Ectodermal cell (in vitro differentiated cells): ENCODE measurements around the gene CD52.
"Not testable (repeated sequence)": the region's sequence is repeated elsewhere in the genome, so short reads cannot be mapped to it uniquely, and the experiment has no call there.

Experiments used
- H3K27ac ChIP-seq: 2 replicates; pipeline ENCODE4 v1.7.0; 2013; ENCODE audit warnings: mild to moderate bottlenecking, low read depth, low read length; ENCODE audit not compliant: insufficient read depth, poor library complexity, severe bottlenecking
- H3K27me3 ChIP-seq: 2 replicates; pipeline ENCODE4 v1.7.0; 2013; ENCODE audit warnings: mild to moderate bottlenecking, low read length; ENCODE audit not compliant: insufficient read depth, control insufficient read depth, poor library complexity, severe bottlenecking
- H3K36me3 ChIP-seq: one replicate; pipeline ENCODE4 v1.7.0; 2013; ENCODE audit warnings: low read length; ENCODE audit not compliant: control insufficient read depth, insufficient read depth
- H3K4me1 ChIP-seq: one replicate; pipeline ENCODE4 v1.7.0; 2013; ENCODE audit warnings: low read length; ENCODE audit not compliant: control insufficient read depth, insufficient read depth
- H3K4me3 ChIP-seq: 2 replicates; pipeline ENCODE4 v1.7.0; 2013; ENCODE audit warnings: low read depth, low read length, control low read depth; ENCODE audit not compliant: insufficient read depth
- H3K9me3 ChIP-seq: 2 replicates; pipeline ENCODE4 v1.7.0; 2013; ENCODE audit warnings: mild to moderate bottlenecking, low read length, moderate library complexity; ENCODE audit not compliant: control insufficient read depth
- WGBS, 2 experiments: methylation state at CpG; one replicate each; pipeline ENCODE4 v1.1.7; 2013; ENCODE audit warnings: missing lambda C conversion rate in 2 of 2; 5-methylcytosine and 5-hydroxymethylcytosine counted together

Gene CD52

DNA sequence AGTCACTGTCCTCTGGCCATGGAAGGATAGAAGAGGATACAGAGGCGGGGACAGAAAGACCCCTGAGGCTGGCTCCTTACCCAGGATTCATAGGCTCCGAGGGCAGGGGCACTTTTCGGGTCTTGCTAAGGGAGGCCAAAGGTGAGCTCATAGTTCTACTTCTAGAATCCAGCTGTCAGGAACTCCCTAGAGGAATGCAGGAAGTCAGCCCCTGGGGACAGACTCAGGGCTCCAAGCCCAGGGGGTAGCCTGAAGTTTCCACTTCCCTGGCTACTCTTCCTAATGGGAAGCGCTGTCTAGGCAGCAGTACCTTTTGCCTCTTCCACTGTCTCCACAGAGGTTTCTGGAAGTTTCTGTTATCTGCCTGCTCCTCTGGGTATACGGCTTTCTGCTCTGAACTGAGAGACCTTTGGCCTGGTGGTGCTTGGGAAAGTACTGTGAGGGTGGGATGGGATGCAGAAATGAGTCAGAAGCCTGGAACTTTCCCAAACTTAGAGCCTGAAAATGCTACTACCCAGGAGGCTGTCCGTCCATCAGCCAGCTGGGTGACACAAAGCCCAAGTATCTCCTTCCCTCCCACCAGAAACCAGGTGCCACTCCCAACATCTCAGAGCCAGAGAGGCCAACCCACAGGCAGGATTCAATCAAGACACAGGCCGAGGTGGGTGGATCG, 14.9 kb upstream of the CD52 start:
- no peak overlapping the region for H3K4me3 ChIP-seq
- WGBS, 2 experiments = 80% methylated on average over 8 of the region's 8 CpGs
- H3K27me3 ChIP-seq = no peaks in the 10 kb centered on the region
- H3K4me1 ChIP-seq = peaks cover 3% of the 10 kb centered on the region
- no peak overlapping the region for H3K27ac ChIP-seq
- H3K36me3 ChIP-seq = no peaks in the 10 kb centered on the region
- H3K9me3 ChIP-seq = no peaks in the 10 kb centered on the region

DNA sequence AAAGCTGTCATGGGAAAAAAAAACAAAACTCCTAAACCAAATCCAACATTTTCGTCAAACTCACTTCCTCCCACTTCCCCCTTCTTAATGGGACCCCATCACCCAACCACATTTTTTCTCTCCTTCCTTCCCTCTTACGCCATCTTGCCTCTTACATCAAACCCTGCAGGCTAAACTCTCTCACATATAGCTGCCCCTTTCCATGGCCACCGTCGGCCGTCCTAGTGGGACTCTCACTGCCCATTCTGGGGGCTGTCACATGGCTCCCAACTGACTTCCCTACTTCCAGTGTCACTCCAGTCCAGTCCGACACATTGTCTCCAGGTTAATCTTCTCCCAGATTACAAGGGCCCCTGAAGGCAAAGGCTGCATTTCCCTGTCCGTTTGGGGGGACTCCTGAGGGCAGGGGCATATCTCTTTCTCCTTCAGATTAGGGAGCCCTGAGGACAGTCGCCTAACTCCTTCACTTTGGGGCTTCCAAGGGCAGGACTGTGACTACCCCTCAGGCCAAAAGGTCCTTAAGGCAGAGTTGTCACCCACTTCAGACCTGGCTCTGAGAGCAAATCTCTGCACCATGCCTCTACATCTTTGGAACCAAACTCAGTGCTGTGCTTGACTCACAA, 12.0 kb upstream of the CD52 start:
- WGBS, 2 experiments = 52% methylated on average over 8 of the region's 8 CpGs
- peak overlapping the region; percentile 60 for H3K4me3 ChIP-seq
- H3K27ac ChIP-seq = peak overlapping the region; percentile 52
- H3K36me3 ChIP-seq = no peaks in the 10 kb centered on the region
- no peaks in the 10 kb centered on the region for H3K9me3 ChIP-seq
- H3K4me1 ChIP-seq = peaks cover 3% of the 10 kb centered on the region
- H3K27me3 ChIP-seq = no peaks in the 10 kb centered on the region

GRCh38 chr1:26306290-26307229, 11.2 kb upstream of the CD52 start, which contains the start of gene UBXN11:
Gene UBXN11, minus strand, starts transcription at chr1:26306636. Its CDS starts 3,753 bp downstream, at chr1:26302883.
- Histone ChIP-seq H3K27me3 (no peaks in the 10 kb centered on the region), H3K9me3 (no peaks in the 10 kb centered on the region), H3K27ac (peak within 1 kb of the TSS; percentile 52), H3K4me1 (peaks cover 3% of the 10 kb centered on the region), H3K36me3 (no peaks in the 10 kb centered on the region), H3K4me3 (peak within 1 kb of the TSS; percentile 60)
- 5% methylated on average over 51 of the region's 51 CpGs for WGBS, 2 experiments

DNA sequence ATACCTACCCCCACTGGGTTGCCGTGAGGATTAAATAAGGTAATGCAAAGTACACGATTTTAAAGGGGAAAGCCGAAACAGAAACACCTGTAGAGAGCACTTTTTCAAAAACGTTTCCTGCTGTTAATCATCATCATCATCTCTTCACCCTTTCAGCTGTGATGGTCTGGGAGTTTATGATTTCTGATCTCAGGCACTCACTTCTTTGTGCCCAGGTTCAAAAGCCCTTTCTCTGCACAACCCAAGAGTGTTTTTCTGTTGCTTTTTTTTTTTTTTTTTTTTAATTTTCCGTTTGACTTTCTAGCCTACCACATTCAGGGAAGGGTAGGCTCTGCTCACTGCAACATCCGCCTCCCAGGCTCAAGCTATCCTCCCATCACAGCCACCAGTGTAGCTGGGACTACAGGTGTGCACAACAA, 10.4 kb upstream of the CD52 start:
- no peak overlapping the region for H3K27ac ChIP-seq
- H3K4me3 ChIP-seq = no peak overlapping the region
- no peaks in the 10 kb centered on the region for H3K36me3 ChIP-seq
- no peaks in the 10 kb centered on the region for H3K9me3 ChIP-seq
- WGBS, 2 experiments = 78 to 81% methylated on average over 6 of the region's 6 CpGs
- H3K4me1 ChIP-seq = peaks cover 3% of the 10 kb centered on the region
- H3K27me3 ChIP-seq = no peaks in the 10 kb centered on the region

DNA sequence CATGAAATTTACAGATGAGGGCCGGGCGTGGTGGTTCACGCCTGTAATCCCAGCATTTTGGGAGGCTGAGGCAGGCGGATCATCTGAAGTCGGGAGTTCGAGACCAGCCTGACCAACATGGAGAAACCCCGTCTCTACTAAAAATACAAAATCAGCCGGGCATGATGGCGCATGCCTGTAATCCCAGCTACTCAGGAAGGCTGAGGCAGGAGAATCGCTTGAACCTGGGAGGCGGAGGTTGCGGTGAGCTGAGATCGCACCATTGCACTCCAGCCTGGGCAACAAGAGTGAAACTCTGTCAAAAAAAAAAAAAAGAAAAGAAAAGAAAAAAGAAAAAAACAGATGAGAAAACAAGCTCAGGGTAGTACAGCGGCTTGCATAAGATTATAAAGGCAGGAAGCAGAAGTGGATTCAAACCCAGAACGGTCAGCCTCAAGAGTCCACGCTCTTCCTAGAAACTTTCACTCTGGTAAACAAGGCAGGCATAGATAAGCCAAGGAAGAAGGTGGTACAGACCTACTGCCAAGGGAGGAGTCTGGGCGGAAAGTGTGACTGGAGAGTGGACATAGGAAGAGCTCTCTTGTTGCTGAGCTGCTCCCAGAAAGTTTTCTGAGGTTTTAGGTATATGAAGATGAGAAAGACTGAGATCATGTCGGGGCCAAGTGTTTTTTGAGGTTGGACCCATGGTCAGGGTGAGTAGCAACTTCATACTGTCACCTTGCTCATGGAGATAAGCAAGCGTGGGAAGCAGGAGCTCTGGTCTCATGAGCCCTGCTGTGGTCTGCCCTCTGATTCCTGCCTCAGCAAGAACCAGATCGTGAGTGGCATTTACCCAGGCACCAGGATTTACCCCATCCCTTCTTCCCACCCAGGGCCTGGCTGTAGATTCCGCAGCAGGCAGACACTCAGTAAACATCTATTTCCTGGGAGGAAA, 9.5 kb upstream of the CD52 start:
- 90 to 91% methylated on average over 21 of the region's 21 CpGs for WGBS, 2 experiments
- H3K4me3 ChIP-seq, H3K9me3 ChIP-seq, H3K4me1 ChIP-seq, H3K36me3 ChIP-seq, H3K27ac ChIP-seq, H3K27me3 ChIP-seq: not testable (repeated sequence)

- Histone ChIP-seq H3K4me1 (peaks cover 7% of the 10 kb centered on the region), H3K36me3 (no peaks in the 10 kb centered on the region), H3K27me3 (no peaks in the 10 kb centered on the region), H3K27ac (no peak overlapping the region), H3K4me3 (no peak overlapping the region), H3K9me3 (no peaks in the 10 kb centered on the region)
- WGBS, 2 experiments = 94% methylated on average over 5 of the region's 5 CpGs
These were observed 3.3 kb upstream of the CD52 start for GRCh38 chr1:26314501-26314900.

- WGBS, 2 experiments = 83 to 92% methylated on average over 8 of the region's 8 CpGs
- no peak overlapping the region for H3K4me3 ChIP-seq
- H3K27ac ChIP-seq = no peak overlapping the region
- H3K27me3 ChIP-seq = no peaks in the 10 kb centered on the region
- no peaks in the 10 kb centered on the region for H3K36me3 ChIP-seq
- peaks cover 7% of the 10 kb centered on the region for H3K4me1 ChIP-seq
- H3K9me3 ChIP-seq = no peaks in the 10 kb centered on the region
These were observed 1.6 kb upstream of the CD52 start for GRCh38 chr1:26315874-26316850.

GRCh38 chr1:26317146-26317545, 612 bp upstream of the CD52 start:
- Histone ChIP-seq H3K9me3 (no peaks in the 10 kb centered on the region), H3K27me3 (no peaks in the 10 kb centered on the region), H3K4me3 (no peak overlapping the region), H3K4me1 (peaks cover 7% of the 10 kb centered on the region), H3K36me3 (no peaks in the 10 kb centered on the region), H3K27ac (no peak overlapping the region)
- 85 to 96% methylated on average over 2 of the region's 2 CpGs for WGBS, 2 experiments
